ENCODE measurements around the gene C1QTNF3. TPM values are rescaled to one million over a fixed set of nuclear protein-coding genes. Genes with fewer than 3 reads are reported as not detected.
"Not testable (repeated sequence)": the region's sequence is repeated elsewhere in the genome, so short reads cannot be mapped to it uniquely, and the experiment has no call there.

C1QTNF3 gene
- total RNA-seq, 1 donor from 2014 or later, result 34.8 TPM

DNA sequence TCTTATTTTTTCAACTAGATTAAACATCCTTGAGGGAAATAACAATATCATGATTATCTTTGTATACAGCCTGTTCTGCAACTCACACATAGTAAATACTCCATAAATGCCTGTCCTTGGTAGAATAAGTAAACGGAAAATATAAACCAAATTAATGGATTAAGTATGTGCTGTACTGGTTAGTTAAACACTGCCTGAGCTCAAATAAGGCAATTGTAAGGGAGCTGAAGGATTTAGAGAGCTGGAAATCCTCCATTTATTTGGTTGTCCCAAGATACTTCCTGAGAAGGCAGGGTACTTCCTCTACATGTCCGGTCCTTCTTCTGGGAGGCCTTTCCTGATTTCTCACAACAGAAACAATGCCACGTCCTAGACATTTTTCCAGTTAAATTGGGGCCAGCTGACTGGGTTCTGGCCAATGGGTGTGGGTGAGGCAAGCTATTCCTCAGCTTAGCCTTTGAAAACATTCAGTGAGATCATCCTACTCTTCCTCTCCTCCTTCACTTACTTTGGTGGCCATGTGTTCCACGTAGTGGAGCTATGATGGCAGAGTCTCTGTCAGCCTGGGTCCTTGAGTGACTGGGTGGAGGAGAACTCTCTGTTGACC, 8.5 kb upstream of the C1QTNF3 start:
- DNase-seq, result no peak

- no peak for DNase-seq
Measured at GRCh38 chr5:34047774-34048572, 5.0 kb upstream of the C1QTNF3 start.

DNA sequence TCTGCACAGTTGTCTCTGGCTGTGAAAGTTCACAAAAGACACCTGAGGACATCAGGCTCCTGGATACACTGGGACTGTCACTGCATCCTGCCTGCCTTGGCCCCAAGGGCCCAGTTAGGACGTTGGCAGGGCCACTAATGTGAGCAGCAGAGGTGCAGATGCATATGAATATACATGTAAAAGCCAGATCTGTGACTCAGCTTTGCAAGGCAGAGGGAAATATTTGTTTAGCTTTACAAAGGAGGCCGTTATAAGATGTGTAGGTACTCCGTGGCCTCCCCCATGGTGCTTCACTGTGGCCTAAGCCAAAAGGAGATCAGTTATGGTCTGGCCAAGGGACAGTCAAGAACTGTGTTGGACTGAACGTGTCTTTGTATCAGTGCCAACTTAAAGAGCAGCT, 4.1 kb upstream of the C1QTNF3 start:
- no peak for DNase-seq

DNA sequence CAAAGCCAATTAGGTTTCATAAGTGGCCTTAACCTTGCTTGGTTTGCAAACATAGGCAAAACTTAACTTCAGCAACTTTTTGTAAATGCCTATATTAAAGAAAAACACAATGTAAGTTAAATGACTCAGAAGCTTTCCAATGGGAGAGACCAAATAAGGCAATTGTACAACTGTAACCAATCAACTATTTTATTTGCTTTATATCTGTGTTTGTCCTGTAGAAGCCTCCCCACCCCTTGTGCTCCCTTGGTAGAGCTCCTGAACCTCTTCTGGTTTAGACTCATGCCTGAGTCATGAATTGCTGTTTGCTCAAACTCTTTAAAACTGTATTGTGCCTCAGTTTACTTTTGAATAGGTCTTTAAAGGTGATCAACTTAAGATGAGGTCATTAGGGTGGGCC, 3.0 kb upstream of the C1QTNF3 start:
- no peak for DNase-seq

GRCh38 chr5:34045023-34045422, 2.0 kb upstream of the C1QTNF3 start:
- no peak for DNase-seq

- peak; percentile 16 for DNase-seq
Measured at GRCh38 chr5:34042321-34042720, 692 bp downstream of the C1QTNF3 start.

GRCh38 chr5:34041247-34041972, 1.6 kb downstream of the C1QTNF3 start:
- DNase-seq, result no peak

DNA sequence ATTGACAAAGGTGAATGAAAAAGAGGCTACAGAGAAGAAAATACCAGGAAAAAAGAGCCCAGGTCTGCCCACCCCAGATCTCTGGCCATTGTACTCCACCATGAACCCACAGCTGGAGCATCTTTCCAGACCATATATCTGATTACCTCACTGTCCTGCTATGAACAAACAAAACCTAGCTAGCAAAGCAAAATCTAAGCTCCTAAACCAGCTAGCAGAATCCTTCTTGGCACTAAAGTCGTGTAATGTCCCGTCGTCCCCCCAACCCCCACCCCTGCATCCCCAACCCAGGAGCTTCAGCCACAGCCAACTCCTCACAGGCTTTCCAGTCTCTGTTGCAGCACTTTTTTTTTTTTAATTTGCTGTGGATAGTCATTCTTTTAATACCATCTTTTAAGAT, 2.5 kb downstream of the C1QTNF3 start:
- no peak for DNase-seq

- no peak for DNase-seq
Measured at GRCh38 chr5:34039398-34040157, 3.4 kb downstream of the C1QTNF3 start.

DNA sequence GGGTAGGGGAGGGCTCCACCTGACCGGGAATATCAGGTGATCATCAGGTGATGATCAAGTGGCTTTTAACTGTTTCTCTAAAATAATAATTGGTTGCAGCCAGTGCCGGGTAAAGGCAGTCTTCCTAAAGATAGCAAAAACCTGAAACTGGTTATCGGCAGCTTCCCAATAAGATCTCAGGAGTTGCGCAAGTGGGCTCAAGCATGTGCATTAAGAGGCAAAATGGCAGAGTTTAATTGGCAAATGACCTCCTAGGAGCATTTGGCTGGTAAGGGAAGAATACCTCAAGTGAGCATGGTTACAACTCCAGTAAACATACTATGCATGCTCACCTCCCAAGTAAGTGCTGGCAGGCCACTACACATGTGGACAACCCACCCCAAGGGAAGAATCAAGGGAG, 4.2 kb downstream of the C1QTNF3 start:
- DNase-seq, result no peak

DNA sequence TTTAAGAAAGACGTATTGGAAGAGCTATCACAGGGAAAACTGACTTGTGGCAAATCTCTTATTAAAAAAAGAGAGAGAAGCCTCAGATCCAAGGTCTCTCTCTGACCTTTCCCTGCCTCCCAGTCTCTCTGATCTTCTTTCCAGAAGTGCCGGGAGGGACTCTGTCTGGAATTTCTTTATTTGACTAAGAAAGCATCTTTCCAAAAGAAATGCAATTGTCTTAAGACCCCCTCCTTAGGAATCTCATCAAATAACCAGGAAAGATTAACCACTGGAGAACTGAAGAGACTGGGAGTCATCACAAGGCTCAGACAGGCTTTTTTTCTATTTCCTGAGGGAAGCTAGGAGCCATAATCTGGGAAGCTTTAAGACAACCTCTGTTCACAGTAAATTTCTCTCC, 4.6 kb downstream of the C1QTNF3 start:
- no peak for DNase-seq

DNA sequence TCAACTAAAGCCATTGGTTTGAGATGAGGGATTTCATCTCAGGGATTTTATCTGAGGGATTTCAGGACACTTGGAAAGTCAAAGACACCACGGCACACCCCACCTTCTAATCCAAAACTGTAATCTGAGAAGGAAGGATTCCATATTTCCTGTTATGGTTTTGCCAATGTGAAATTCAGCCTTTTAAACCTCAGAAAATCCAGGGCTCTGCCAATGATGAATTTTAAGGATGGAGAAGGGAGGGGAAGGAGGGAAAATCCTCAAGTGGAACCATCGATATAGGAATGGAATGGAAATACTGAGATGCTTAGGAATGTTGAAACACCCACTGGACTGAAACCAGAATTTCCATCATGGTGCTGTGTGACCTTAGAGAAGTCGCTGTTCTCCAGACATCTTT, 5.3 kb downstream of the C1QTNF3 start:
- peak; percentile 22 for DNase-seq

DNA sequence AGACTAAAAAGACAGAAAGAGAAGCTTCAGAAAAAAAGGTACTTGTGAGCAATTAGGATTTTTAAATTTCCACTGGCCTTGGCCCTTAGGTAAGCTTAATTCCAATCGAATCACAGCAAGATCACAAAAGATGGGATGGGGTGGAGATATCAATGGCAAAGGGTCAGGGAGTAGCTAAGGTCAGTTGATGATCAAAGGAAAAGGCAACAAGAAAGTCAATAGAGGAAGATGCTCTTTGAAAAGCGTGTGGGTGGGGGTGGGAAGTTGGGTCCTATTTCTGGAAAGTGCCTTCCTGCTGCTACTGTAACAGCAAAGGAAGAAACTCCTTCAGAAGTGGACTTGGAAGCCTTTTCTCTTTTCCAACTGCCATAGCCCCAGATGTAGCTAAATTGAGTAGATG, 7.3 kb downstream of the C1QTNF3 start:
- DNase-seq, result no peak

DNA sequence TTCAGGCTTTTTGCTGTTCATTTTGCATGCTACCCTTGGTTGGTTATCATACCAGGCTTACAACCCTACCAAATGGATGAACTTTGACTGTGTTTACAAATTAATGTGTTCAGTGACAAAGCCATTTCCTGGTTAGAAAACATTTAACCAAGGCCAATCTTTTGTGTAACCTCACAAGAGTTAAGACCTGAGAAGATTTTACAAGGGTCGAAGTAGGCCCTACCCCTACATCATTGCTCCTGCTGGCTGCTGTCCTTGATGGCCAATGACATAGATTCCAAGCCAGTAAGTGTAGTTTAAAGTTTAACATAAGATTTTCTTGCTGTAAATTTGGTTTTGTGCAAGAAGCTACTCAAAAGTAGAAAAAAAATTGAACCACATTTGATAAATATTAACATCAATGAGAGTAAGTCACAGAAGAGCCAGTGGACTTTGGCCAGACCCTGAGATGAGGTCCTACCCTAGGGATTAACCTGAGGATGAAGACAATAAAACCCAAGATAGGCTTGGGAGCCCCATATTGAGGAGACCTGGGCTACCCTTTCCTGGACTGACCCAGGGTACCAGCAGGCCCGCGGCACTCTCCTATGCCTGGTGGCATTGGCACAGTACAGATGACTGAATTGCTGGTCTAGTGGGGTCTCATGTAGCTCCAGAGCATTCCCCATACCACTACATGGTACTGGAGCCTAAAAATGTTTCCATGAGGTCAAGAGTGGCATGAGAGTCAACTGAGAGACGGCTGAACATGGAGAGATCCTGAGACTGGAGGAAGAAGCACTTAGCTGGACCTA, 8.3 kb downstream of the C1QTNF3 start:
- DNase-seq, result no peak

GRCh38 chr5:34031966-34032365, 11.0 kb downstream of the C1QTNF3 start:
- no peak for DNase-seq

DNA sequence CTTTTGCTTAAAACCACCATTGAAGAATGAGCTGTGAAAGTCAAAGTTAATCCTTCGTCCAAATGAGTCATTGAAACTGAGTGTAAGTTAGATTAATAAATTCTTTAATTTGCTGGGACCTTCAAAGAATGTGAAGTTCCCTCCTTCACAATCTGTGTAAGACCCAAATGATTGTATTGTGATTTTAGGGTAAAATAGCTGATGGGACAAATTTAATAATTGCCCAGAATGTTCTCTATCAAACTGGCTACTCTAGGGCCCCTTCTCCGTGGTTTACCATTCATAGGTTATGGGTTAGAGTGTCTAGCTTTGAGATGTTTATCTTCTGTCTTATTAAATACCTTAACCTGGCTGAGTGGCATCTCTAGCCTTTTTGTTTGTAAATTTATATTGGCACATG, 11.9 kb downstream of the C1QTNF3 start:
- DNase-seq, result no peak

- DNase-seq, result not testable (repeated sequence)
Measured at GRCh38 chr5:34030585-34030984, 12.4 kb downstream of the C1QTNF3 start.

GRCh38 chr5:34030048-34030447, 13.0 kb downstream of the C1QTNF3 start:
- peak; percentile 17 for DNase-seq

GRCh38 chr5:34028349-34028748, 14.7 kb downstream of the C1QTNF3 start:
- DNase-seq, result no peak

DNA sequence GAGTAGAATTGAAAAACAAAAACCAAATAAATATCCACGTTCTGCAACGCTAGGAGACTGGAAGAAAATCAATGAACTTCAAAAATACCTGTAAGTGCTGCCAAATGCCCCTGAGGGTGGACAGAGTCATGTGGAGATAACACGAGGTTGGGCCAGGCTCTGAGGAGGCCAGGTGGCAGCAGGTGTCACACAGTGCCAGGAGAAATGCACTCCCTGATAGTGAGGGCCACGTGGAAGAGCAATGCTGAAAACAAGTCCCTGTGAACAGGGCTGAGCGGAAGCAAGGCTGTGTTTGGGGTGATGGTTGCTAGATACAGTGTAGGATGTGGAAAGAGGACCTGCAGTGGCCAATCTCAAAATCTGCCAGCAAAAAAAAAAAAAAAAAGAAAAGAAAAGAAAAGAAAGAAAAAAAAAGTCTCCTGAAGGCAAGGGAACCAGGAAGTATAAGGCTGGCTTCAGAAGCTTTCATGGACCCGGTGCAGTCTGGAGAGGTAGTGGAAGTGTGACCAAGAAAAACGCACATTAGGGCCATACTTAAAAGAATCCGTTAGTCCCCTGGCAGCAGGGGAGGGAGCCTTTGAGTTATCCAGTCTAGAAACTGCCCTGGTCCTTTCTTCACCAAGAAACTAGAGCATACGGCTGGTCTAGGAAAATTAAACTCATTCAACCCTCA, 16.8 kb downstream of the C1QTNF3 start:
- DNase-seq, result no peak

DNA sequence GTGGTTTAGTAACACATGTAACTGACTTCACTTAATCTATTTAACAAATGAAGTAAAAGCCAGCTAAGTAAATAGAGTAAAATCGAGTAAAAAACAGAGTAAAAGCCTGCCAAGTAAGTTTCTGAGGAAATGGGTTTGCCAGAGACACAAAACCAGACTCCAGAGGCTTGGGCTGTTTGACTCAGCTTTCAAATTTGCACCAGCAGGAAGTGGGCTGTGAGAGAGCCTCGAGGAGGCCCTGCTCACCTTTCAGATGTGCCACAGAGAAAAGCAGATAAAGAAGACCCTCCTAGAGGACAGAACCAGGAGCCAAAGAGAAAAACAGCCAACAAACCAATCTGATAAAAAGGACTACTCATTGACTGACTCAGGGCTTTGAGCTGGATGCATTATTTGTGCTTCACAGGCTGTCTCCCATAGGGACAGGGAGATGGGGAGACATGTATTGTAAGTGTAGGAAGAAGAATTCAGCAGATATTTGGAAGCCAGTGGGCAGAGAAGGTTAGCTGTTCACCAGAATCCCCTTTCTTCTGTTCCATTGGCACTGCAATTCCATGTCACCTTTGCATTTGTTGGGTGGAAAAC, 20.8 kb downstream of the C1QTNF3 start:
- DNase-seq, result no peak

Data from skin of body (tissue), 2 donors.